SIG-M5 (cell line): Measurements from ENCODE around the gene RAB4A.

ENCODE experiments used
- DNase-seq: peaks from one replicate; lab custom pipeline; 2025; lab: John Stamatoyannopoulos, UW

Gene RAB4A

GRCh38 chr1:229339086-229339485 is 68.2 kb downstream of the RAB4A start:
- no peak for DNase-seq

- DNase-seq, result no peak
Measured at GRCh38 chr1:229339520-229339919, 68.6 kb downstream of the RAB4A start.

GRCh38 chr1:229340496-229340895 is 69.6 kb downstream of the RAB4A start:
- no peak for DNase-seq

GRCh38 chr1:229341774-229342655 is 71.1 kb downstream of the RAB4A start:
- DNase-seq, result peak; percentile 91

- DNase-seq, result no peak
Measured at GRCh38 chr1:229342656-229343569, 72.0 kb downstream of the RAB4A start, which contains the start of gene CCSAP. Gene CCSAP (minus strand): TSS chr1:229343047. CDS start chr1:229342465, 582 bp downstream.

GRCh38 chr1:229344139-229344538 is 73.2 kb downstream of the RAB4A start:
- no peak for DNase-seq

GRCh38 chr1:229344937-229345684 is 74.2 kb downstream of the RAB4A start:
- no peak for DNase-seq

GRCh38 chr1:229347528-229347927 is 76.6 kb downstream of the RAB4A start:
- no peak for DNase-seq

- DNase-seq, result no peak
Measured at GRCh38 chr1:229349463-229350385, 78.8 kb downstream of the RAB4A start.

GRCh38 chr1:229352975-229353374 is 82.1 kb downstream of the RAB4A start:
- DNase-seq, result no peak

- no peak for DNase-seq
Measured at GRCh38 chr1:229354226-229354625, 83.3 kb downstream of the RAB4A start.
